Ammon's horn (tissue), 1 donor: ENCODE results near the gene SLC25A41.
A peak's percentile ranks its signal among the peaks of the same experiment; 100 is the strongest.

Source experiments
- DNase-seq: peaks from one replicate; pipeline ENCODE4 v3.0.0-alpha.2; 2016; ENCODE audit warnings: low spot score

The SLC25A41 gene

DNA sequence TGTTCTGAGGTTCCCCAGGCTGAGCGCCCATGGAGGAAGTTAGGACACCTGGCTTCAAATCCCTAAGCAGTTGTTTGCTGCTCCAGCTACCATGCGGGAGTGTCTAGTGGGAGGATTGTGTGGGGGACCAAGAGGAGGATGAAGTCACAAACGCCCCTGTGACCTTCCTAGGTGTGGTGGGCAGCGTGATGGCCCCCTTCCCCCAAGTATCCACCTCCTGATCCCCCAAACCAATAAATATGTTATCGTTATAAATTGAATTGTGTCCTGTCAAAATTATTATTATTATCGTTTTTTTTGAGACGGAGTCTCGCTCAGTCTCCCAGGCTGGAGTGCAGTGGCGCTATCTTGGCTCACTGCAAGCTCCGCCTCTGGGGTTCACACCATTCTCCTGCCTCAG lies at the start of gene SLC25A41:
Gene SLC25A41 (minus strand): TSS at position 101 of the 400 bp plus-strand sequence. CDS start 70 bp downstream, at position 31.
- no peak for DNase-seq

DNA sequence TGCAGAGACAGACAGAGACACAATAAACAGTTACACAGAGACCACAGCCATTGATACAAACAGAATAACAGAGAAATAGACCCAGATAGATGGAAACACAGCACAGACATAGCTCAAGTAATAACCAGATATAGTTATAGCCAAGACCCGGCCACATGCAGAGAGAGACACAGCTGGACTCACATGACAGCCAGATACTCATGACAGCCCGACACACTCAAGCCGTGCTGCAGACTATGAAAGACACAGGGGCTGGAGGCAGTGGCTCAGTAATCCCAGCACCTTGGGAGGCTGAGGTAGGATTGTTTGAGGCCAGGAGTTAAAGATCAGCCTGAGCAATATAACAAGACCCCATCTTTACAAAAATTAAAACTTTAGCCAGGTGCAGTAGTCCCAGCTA lies 49.7 kb upstream of the SLC25A41 start:
- no peak for DNase-seq

DNA sequence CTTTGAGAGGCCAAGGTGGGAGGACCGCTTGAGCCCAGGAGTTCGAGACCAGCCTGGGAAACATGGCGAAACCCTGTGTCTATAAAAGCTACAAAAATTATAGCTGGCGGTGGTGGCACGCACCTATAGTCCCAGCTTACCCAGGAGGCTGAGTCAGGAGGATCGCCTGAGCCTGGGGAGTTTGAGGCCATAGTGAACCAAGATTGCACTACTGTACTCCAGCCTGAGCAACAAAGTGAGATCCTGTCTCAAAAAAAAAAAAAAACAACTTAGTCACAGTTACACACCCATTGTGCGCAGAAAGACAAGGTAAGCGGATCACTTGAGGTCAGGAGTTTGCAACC lies 48.8 kb upstream of the SLC25A41 start:
- no peak for DNase-seq

DNA sequence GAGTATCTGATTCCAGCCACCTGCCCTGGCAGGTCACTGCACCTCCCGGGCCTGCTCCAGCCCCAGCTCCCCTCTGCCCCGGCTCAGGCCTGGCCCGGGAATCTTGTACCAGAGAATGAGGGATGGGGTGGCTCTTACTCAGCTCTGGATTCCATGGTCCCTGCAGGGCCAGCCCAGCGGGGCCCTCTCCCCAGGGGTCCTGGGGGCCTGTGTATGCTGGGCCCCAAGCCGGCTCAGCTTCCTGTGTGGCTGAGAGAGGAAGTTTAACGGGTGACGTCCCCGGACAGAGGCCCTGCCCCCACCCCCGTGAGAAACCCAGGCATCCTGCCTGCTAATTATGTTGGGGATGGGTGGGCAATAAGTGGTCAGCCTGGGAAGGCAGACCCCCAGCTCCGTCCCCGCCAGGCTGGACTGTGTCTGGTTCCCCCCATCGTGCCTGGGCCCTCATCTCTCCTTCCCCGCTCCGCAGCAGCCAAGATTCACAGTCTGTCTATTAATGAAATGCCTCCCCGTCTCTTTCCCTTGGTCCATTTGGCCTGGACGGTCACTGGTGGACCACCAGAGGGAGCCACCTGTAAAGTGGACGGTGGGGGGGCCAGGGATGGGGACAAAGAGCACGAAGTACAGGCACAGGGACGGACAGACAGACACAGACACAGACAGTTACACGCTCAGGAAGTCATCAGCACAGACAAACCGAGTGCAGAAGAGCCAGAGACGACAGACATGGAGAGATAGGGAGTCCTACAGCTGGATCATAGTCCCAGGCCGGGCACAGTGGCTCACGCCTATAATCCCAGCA lies 48.2 kb upstream of the SLC25A41 start, which contains the start of gene DENND1C:
Gene DENND1C (minus strand): TSS at position 247 of the 802 bp plus-strand sequence. CDS start 92 bp downstream, at position 155.
- peak; percentile 70 for DNase-seq

DNA sequence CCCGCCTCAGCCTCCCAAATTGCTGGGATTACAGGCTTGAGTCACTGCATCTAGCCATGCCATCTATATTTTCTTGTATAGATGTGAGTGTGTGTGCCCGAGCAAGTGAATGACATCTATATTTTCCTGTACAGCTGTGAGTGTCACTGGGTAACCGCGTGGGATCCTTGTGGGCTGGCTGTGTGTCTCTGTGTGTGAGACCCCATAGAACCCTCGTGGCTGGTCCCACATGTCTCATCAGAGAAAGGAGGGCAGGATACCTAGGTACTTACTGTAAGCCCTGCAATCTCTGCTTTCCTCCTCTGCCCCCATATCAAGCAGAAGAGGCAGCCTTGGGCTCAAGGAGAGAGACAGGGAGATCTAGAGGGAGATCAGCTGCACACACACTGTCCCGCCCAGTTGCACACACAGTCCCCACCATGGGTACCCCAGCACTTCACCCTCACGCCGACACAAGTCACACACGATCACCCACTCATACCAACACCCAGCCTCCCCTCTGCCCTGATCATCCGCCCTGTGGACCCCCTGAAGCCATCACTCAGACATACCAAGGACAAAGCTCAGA lies 47.4 kb upstream of the SLC25A41 start:
- no peak for DNase-seq

DNA sequence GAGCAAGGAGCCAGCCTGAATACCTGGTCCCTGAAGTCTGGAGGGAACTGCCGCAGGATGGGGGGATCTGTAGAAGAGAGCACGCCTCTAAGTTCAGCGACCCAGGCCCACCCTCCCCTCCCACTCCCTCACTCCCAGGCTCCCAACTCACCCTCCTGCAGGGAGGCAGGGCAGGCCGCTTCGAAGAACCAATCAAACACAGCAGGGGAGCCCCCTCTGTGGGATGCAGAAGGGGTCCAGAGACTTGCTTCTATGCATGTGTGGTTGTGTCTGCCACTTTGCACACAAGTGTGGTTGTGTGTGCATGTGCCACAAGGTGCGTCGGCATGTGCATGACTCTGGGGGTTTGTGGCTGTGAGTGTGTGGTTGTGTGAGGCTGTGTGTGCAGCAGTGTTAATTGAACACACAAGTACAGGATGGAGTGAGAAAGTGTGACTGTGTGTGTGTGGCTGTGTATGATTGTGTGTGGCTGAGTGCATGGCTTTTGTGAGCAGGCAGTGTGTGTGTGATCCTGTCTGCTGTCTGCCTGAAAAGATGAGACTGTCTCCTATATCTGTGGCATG lies 46.4 kb upstream of the SLC25A41 start:
- DNase-seq: no peak

DNA sequence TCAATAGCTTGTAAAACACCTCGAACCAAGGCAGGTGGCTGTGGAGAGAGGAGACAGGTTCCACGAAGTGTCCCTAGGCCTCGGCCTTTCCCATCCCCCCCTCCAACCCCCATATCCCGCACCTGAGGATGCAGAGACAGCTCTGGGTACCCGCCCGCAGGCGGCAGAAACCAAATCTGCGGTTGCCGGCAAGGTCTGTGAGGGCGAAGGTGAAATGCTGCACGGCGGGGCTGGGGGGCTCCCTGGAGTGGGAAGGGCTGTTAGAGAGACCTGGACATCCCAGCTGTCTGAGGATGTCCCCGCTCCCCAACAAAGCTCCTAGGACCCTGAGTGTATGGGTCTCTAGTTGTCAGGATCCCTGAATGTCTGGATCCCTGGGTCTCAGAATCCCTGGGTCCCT lies 45.3 kb upstream of the SLC25A41 start:
- no peak for DNase-seq

DNA sequence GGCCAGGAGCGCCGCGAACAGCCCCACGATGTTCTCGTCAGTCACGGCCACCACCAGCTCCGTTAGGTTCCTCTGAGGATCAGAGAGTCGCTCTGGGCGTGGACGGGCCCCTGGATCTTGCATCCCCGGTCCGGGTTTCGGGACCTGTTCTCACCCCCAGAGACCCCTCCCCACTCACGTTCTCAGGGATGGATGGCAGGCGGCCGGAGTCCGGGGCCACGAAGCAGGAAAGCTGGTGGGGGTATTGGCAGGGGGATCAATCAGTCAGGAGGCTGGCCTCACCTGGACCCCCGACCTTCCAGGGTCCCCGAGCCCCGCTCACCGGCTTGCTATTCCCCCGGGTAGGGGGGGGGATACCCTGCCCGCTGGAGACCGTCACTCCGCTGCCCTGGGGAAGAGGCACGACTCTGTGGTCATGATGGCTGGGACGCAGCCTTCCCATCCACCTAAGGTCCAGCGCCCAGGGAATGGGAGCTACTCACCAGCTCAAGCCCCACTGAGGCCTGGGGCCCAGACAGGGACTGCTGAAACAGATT lies 43.4 kb upstream of the SLC25A41 start:
- no peak for DNase-seq

DNA sequence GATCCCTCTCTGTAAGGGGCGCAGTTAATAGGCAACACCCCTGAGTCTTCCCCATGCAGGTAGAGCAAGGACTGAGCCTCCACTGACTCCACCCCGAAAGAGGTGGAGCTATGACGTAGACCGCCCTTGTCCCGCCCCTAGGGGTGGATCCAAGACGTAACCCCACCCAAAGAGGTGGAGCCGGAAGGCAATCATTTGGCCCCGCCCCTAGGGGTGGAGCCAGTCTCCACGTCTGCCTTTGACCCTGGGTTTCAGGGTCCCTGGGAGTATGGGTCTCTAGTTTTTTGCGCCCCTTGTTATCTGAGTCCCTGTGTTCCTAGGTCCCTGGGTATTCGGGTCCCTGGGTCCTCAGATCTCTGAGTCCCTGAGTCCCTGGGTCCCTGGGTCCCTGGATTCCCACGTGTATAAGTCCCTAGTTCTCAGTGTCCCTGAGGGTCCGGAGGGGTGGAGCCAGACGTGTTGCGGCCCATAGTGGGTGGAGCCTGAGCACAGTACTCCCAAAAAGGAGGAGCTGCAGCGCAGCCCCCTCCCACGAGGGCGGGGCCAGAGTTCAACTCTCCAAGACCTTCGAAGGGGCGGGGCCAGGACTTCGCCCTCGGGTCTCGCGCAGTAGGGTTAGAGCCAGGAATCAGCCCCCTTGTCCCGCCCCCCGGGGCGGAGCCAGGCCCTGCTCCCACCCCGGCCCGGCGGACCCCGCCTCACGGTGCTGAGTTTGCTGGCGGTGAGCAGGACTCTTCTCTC lies 42.8 kb upstream of the SLC25A41 start:
- peak; percentile 78 for DNase-seq

DNA sequence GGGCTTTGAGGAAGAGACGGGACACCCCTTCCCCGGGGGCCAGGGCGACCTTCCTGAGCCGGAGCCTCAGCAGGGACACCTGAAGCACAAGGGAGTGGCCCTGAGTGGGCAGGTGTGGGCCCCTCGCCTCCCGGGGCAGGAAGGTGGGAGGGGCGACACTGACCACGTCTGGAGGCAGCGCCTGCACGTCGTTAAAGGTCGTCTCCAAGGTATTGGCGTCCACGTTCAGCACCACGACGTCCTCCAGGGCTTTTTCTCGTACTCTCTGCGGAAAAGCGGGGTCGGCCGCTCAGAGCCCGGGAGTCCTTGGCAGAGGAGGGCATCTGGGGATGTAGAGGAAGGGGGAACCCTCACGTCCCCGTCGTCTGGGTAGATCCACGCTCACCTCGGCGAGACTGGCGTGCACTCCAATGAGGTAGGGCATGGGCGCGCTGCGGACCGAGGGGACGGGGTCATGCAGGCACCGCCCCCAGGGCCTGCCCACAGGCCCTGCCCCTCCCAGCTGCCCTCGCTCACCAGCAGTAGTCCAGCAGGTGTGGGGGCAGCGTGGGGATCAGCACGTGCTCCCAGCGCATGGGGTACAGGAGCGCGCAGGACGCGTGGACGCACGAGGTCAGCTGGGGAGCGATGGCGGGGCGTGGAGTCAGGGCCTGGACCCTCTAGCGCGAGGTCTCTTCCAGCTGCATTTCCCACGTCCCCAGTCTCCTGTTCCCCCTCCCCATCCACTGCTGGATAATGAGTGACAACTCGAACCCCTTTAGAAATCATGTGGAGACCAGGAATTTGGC lies 42.0 kb upstream of the SLC25A41 start:
- no peak for DNase-seq

DNA sequence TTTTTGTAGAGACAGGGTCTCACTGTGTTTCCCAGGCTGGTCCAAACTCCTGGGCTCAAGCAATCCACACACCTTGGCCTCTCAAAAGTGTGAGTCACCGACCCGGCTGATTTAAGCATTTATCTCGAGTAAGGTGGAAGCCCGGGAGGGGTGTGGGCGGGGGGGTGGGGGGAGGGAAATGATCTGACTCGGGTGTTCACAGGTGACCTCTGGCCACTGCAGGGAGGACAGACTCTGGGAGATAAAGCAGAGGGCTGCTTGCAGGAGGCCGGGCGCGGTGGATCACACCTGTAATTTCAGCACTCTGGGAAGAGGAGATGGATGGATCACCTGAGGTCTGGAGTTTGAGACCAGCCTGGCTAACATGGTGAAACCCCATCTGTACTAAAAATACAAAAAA lies 40.1 kb upstream of the SLC25A41 start:
- DNase-seq: no peak

DNA sequence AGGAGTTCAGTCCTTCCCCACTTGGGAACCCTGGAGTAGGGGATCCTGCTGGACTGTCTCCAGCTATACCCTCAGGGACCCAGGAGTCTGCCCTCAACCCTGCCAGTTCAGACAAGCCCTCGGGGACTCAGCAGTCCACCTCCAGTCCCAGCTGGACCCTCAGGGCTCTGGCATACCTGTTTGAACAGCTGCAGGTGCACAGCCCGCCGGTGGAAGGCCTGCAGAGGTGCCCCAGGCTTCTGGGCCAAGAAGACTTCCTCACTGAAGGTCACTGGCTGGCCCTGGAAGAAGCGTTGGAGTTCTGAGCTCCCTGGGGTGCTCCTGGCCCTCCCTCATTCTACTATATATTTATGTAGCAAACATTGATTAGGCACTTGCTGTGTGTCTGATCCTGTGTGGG lies 39.1 kb upstream of the SLC25A41 start:
- no peak for DNase-seq

DNA sequence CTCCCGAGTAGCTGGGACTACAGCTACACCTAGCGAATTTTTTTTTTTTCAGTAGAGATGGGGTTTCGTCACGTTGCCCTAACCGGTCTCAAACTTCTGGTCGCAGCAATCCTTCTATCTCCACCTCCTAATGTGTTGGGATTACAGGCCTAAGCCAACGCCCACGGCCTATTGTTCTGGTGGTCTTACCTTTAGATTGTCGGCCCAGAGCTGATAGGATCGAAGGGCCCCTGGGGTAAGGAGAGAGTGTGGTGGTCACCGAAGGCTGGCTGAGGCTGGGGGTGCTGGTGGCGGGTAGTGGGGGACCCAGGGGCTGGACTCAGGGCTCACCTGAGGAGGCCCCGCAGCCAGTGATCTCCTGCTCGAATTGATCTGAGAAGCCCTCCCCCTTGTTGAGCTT lies 37.5 kb upstream of the SLC25A41 start:
- DNase-seq: no peak

DNA sequence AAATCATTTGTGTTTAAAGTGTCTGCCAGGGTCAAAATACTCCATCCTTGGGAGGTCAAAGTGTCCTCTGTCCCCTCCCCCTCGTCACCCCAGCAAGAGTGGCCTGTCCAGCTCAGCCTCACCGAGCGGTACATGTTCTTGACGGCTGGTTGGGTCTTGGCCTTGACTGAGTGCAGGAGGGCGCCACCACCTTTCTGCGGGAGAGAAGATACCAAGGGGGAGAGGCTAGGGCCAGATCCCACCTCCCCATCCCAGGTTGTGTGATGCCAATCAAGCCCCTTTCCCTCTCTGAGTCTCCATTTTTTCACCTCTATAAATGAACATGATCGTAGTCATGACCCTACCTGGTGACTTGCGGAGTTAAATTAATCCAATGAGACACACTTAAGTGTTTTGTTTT lies 36.6 kb upstream of the SLC25A41 start:
- DNase-seq: no peak

DNA sequence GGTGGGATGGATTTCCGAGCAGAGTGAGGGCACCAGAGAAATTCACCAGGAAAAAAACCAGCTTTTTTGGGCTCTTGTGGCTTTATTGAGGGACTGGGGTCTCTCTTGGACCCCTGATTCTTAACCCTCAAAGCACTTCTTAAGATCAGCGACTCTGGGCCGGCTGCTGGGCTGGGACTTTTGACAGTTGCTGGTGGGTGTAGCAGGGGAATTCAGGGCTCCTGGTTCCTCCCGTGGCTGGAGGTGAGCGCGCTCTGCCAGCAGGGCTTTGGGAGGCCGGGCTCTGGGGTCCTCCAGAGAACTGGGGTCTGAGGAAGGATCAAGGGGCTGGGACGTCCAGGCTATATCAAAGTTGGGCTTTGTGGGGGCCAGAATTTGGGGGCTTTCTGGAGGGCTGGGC lies 33.8 kb upstream of the SLC25A41 start:
- no peak for DNase-seq

DNA sequence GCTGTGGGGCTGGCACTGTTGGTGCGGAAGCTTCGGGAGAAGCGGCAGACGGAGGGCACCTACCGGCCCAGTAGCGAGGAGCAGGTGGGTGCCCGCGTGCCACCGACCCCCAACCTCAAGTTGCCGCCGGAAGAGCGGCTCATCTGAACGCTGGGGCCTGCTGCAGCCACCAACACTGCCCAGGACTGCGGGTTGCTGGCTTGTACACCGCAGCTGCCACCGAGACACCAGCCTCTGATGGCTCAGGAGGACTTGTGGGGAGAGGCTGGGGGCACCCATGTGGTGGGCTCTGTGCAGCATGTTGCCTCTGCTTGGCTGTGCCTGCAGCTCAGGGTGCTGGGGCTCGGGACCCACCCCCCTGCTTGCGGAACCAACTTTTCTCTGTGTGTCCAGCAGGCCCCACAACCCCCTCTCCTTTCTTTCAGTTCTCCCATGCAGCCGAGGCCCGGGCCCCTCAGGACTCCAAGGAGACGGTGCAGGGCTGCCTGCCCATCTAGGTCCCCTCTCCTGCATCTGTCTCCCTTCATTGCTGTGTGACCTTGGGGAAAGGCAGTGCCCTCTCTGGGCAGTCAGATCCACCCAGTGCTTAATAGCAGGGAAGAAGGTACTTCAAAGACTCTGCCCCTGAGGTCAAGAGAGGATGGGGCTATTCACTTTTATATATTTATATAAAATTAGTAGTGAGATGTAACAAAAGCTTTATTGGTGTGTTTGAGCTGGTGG lies 33.1 kb upstream of the SLC25A41 start:
- DNase-seq: no peak

DNA sequence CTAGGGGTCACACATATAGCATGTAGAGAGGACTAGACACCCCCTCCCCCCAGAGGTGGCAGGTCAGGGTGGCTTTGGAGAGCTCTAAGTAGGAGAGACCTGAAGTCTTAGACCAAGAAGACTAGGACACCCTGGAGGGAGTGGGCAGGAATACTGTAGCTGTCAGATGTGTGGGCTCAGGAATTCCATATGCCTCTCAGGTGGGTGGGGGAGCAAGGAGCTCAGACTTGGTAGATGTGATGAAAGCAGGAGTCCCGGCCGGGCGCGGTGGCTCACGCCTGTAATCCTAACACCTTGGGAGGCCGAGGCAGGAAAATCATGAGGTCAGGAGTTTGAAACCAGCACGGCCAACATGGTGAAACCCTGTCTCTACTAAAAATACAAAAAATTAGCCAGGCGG lies 32.1 kb upstream of the SLC25A41 start:
- DNase-seq: no peak

DNA sequence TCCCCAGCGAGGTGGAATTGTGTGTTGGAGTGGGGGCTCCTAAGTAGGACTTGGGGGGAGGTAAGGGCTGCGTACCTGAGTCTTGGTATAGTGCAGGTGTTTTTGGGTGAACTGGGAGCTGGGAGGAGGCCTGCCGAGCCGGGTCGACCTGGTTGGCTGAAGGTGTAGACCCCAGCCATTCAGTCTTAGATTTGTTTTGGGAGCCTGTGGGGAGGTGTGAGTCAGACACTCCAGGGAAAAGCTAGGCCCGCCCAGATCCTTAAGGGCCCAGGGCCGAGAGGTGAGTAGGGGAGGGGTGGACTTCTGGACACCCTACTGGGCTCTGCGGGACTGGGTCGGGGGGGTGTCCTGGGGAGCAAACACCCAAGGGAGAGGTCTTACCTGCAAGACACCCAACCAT lies 31.4 kb upstream of the SLC25A41 start:
- no peak for DNase-seq

DNA sequence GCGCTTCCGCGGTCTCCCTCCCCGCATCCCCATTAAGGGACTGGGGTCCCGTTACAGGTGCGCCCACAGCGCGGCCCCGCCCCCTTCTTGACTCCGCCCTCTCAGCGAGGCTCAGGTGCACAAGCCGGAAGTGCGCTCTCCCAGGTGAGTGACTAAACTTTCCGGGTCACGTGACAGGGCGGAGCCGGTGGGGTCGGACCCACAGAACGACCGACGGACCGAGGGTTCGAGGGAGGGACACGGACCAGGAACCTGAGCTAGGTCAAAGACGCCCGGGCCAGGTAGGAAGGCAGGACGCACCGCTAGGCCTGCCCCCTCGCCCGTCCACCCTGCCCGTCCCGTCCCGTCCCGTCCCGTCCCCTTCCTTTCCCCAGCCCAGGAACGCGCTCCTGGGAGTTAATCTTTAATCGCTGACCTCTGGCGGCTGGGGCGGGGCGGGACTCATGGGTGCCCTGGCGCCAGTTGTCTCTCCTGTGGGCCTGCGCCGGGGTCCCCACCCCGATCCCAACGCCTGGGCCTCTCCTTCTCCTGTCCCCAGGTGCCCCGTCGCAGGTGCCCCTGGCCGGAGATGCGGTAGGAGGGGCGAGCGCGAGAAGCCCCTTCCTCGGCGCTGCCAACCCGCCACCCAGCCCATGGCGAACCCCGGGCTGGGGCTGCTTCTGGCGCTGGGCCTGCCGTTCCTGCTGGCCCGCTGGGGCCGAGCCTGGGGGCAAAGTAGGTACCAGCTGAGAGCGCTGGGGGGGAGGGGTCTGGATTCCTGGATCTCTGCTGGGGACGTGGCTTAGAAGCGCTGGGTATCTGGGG lies 30.7 kb upstream of the SLC25A41 start, which contains the start of gene CRB3:
Gene CRB3 (plus strand): TSS at position 202 of the 804 bp plus-strand sequence. CDS start 431 bp downstream, at position 633.
- no peak for DNase-seq
